ENCODE measurements around the gene XPO6.

XPO6 gene

DNA sequence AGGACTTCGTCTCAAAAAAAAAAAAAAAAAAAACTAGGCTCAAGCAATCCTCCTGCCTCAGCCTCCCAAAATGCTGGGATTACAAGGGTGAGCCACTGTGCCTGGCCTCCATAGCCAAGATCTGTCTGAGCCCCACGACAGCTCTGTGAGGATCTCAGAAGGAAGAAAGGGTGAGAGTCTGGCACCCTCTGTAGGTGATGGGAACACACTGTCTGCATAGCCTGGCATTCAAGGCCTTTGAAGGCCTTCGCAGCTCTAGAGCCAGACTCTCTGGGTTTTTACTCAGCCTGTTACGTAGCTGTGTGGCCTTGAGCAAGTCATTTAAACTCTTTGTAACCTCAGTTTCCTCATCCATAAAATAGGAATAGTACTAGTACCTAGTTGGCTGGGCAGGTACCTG is 6.3 kb upstream of the XPO6 start:
- TF ChIP-seq, protein P1, sequence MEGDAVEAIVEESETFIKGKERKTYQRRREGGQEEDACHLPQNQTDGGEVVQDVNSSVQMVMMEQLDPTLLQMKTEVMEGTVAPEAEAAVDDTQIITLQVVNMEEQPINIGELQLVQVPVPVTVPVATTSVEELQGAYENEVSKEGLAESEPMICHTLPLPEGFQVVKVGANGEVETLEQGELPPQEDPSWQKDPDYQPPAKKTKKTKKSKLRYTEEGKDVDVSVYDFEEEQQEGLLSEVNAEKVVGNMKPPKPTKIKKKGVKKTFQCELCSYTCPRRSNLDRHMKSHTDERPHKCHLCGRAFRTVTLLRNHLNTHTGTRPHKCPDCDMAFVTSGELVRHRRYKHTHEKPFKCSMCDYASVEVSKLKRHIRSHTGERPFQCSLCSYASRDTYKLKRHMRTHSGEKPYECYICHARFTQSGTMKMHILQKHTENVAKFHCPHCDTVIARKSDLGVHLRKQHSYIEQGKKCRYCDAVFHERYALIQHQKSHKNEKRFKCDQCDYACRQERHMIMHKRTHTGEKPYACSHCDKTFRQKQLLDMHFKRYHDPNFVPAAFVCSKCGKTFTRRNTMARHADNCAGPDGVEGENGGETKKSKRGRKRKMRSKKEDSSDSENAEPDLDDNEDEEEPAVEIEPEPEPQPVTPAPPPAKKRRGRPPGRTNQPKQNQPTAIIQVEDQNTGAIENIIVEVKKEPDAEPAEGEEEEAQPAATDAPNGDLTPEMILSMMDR (IDR thresholded peaks at IDR 0.05; ENCODE audit: low read depth, low read length) = peak; percentile 51
- no peak overlapping the region for H3K4me3 ChIP-seq (ENCODE audit: low read depth, low read length)

DNA sequence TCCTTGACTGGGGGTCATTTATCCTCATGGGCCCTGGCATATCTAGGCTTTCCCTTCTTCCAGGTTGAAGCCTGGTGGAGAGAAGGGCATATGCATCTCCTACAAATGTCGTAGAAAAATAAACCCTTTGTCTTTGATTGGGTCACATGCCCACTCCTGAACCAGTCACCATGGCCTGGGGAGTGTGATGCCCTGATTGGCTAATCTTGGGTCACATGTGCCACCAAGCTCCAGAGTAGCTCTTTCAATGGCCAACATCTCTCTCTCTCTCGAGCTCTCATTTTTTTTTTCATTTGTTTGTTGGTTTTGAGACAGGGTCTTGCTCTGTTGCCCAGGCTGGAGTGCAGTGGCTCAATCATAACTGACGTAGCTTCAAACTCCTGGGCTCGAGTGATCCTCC is 5.6 kb upstream of the XPO6 start:
- TF ChIP-seq, protein P1 (IDR thresholded peaks at IDR 0.05; ENCODE audit: low read depth, low read length) = no peak
- no peak overlapping the region for H3K4me3 ChIP-seq (ENCODE audit: low read depth, low read length)

DNA sequence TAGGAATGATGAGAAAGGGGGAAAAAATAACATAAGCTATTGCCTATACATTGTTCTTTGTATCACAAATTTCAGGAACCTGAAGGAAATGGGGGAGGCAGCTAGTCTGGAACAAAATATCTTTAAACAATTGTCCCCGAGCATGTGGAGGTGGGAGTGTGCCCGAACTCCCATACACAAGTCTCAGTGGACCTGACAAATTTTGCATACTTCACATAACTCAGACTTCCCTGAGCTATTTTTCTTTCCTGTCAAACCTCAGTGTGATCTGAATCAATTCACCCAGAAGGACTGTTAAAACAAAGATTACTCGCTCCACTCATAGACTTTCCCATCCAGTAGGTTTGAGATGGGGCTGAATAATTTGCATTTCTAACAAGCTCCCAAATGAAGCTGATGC is 1.6 kb upstream of the XPO6 start:
- no peak overlapping the region for H3K4me3 ChIP-seq (ENCODE audit: low read depth, low read length)
- TF ChIP-seq, protein P1 (IDR thresholded peaks at IDR 0.05; ENCODE audit: low read depth, low read length) = no peak

DNA sequence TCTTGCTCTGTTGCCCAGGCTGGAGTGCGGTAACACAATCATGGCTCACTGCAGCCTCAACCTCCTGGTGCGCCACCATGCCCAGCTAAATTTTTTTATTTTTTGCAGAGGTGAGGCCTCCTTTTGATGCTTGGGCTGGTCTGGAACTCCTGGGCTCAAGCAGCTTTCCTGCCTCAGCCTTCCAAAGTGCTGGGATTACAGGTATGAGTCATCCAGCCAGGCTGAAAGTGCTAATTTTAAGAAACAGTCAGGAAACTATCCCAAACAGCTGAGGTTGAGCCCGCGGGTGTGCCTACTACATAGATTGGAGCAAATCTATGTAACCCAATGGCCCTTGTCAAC is 738 bp upstream of the XPO6 start:
- TF ChIP-seq, protein P1 (IDR thresholded peaks at IDR 0.05; ENCODE audit: low read depth, low read length) = no peak
- peak overlapping the region; percentile 88 for H3K4me3 ChIP-seq (ENCODE audit: low read depth, low read length)

DNA sequence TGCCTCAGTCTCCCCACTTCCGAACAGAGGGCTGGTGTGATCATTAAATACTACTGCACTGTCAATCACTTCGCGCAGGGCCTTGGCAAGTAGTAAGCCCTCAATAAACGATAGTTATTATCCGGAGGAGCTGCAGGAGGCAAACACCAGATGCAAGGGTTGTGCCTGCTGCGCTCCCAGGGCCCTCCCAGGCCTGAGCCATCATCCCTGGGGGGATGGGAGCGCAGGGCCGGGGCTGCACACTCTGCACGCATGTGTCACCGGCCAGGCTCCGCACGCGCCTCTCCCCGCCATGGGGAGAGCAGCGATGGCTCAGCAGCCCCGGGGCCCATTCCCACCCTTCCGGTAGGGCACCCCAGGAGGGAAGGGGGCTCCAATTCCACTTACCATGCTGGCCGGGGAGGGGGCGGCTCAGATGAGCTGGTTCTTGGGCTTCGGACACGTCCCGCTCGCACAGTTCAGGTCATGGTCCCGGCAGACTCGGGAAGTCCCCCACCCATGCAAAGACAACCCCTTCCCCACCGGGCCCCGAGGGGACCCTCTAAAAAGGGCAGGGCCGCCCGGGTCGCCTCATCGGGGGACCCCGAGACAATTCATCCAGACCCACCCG is 681 bp downstream of the XPO6 start:
- peak overlapping the region; percentile 88 for H3K4me3 ChIP-seq (ENCODE audit: low read depth, low read length)
- TF ChIP-seq, protein P1 (IDR thresholded peaks at IDR 0.05; ENCODE audit: low read depth, low read length) = no peak

DNA sequence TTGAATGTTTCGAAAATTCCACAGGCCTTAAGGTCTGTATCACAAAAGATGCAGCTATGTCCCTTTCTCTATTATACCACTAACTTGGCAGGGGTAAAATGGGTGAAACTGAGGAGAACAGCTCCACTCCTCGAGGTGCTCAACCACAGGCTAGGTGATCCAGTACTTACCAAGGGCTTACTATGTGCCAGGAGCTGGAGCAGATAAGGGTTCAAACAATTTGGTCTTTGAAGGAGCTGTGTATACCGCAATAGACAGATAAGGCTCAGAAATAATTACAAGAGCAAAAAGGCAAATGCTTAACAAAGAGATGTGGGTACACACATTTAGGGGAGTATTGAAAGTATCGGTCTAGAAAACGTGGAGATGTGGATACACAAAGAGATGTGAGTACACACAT is 1.5 kb downstream of the XPO6 start:
- H3K4me3 ChIP-seq (ENCODE audit: low read depth, low read length) = peak overlapping the region; percentile 88
- TF ChIP-seq, protein P1 (IDR thresholded peaks at IDR 0.05; ENCODE audit: low read depth, low read length) = no peak

DNA sequence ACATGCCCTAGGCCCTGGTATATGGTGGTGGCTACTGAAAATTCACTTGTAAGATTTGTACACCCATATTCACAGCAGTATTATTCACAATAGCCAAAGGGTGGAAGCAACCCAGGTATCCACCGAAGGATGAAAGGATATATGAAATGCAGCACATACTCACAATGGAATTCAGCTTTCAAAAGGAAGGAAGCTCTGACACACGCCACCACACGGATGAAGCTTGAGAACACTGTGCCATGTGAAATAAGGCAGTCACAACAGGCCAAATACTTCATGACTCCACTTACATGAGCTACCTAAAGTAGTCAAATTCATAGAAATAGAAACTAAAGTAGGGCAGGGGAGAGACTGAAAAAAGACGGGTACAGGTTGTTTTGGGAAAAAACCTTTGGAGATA is 2.9 kb downstream of the XPO6 start:
- no peak overlapping the region for H3K4me3 ChIP-seq (ENCODE audit: low read depth, low read length)
- TF ChIP-seq, protein P1 (IDR thresholded peaks at IDR 0.05; ENCODE audit: low read depth, low read length) = no peak

All from WI38 (cell line).